Stimulated activated CD8-positive, alpha-beta memory T cell treated with anti-CD3 and anti-CD28 coated beads, Interleukin-15, amount 100 ng/mL, for 4 hours (primary cell): Measurements from ENCODE around the gene WDR11.

Experiments used
- DNase-seq, 2 donors: peaks; one replicate each; pipeline ENCODE4 v3.0.0-alpha.2; 2020; ENCODE audit warnings: low read depth in 2 of 2

Gene WDR11

GRCh38 chr10:120945801-120946302 lies 94.7 kb downstream of the WDR11 start:
- DNase-seq = no peak

GRCh38 chr10:120946497-120946896 lies 95.3 kb downstream of the WDR11 start:
- no peak for DNase-seq

DNA sequence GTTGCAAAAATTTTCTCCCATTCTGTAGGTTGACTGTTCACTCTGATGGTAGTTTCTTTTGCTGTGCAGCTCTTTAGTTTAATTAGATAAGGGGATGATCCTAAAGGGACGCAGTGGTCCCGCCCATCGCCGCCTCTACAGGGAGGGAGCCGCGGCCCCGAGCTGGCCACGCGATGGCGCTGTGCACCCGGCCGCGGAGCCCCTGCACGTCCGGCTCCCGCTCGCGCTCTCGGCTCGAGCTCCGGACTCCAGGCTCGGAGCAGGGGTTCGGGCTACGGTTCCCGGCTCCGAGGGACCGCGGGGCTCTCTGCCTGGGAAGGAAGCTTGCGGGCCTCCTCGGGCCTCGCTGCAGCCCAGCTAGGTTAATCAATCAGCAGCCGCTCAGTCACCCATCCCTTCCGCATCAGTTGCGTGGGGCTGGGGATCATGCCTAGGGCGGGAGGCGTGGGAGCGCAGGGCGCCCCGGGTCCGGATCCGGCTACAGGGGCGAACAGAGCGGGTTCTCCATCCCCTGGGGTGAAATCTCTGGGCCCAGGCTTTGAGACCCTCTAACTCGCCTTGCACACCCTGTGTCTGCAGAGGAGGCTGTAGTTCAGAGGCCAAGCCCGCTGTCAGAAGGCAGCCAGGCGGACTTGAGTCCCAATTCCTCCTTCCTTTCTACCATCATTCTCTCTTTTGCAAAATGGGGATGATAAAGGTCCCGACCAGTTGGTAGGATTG lies 97.9 kb downstream of the WDR11 start:
- DNase-seq = no peak

GRCh38 chr10:120949609-120950031 lies 98.5 kb downstream of the WDR11 start:
- DNase-seq = no peak

DNA sequence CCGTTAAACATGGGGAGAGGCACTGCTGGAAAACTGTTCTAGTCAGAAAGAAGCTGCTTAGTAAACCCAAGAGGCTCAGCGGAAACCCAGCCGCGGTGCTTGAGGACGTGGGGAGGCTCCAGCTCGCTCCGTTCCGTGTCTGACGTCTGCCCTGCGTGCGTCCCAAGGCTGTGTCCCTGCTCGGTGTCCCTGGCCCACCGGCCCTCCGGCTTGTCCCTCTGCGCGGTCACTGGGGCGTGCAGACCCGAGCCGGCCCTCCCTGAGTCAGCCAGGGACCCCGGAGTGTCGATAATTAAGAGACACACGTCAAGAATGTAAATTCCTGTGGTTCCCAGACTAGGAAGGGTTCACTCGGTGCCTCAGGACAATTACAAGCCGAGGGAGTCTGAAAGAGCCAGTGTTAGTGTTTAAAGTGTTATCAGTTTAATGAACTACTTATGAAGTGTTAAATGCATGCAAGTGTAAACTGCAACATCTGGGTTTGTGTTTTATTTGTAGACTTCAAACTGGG lies 98.9 kb downstream of the WDR11 start:
- no peak for DNase-seq

DNA sequence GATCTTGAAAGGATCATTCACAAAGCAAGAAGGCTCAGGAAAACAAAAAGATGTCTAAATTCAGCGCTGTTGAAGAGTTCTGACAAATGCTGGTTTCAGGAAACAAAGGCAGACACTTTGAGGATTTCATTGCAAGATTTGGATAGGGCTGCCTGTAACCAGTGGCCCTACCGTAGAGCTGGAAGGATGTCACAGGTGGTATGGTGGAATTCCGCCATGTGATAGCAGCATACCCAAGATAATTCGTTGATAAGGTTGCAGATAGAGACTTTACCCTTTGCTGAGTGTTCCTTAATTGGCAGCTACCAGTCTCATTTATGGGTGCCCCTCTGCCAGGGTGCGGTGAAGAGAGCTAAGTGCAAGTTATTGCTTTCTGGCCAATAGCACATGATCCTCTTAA lies 100.1 kb downstream of the WDR11 start:
- DNase-seq = no peak

- DNase-seq = no peak
Observed at GRCh38 chr10:120953897-120954296, 102.7 kb downstream of the WDR11 start.
